ENCODE data around the gene GARS1.
"Not testable (repeated sequence)": the region's sequence is repeated elsewhere in the genome, so short reads cannot be mapped to it uniquely, and the experiment has no call there.

GARS1 gene

GRCh38 chr7:30630986-30631385, 36.3 kb downstream of the GARS1 start:
- no peak for DNase-seq

- DNase-seq: no peak
Measured at GRCh38 chr7:30633223-30633622, 38.5 kb downstream of the GARS1 start.

- no peak for DNase-seq
Measured at GRCh38 chr7:30634193-30634626, 39.5 kb downstream of the GARS1 start.

GRCh38 chr7:30634634-30635201, 40.0 kb downstream of the GARS1 start:
- DNase-seq: no peak

- no peak for DNase-seq
Measured at GRCh38 chr7:30635798-30636197, 41.1 kb downstream of the GARS1 start.

GRCh38 chr7:30642322-30642721, 47.6 kb downstream of the GARS1 start:
- not testable (repeated sequence) for DNase-seq

- DNase-seq: no peak
Measured at GRCh38 chr7:30642789-30643188, 48.1 kb downstream of the GARS1 start.

- DNase-seq: no peak
Measured at GRCh38 chr7:30644286-30644955, 49.7 kb downstream of the GARS1 start.

GRCh38 chr7:30645661-30646060, 51.0 kb downstream of the GARS1 start:
- DNase-seq: no peak

- DNase-seq: no peak
Measured at GRCh38 chr7:30646154-30646553, 51.5 kb downstream of the GARS1 start.

GRCh38 chr7:30647589-30648364, 53.1 kb downstream of the GARS1 start:
- DNase-seq: no peak

- DNase-seq: no peak
Measured at GRCh38 chr7:30648744-30649540, 54.3 kb downstream of the GARS1 start.

- DNase-seq: no peak
Measured at GRCh38 chr7:30649717-30650420, 55.2 kb downstream of the GARS1 start.

GRCh38 chr7:30650421-30650808, 55.7 kb downstream of the GARS1 start:
- DNase-seq: peak; percentile 54 to 72

GRCh38 chr7:30652132-30652531, 57.5 kb downstream of the GARS1 start:
- DNase-seq: no peak

- no peak for DNase-seq
Measured at GRCh38 chr7:30652698-30653641, 58.3 kb downstream of the GARS1 start.

- no peak for DNase-seq
Measured at GRCh38 chr7:30654296-30655090, 59.8 kb downstream of the GARS1 start.

GRCh38 chr7:30655096-30655970, 60.7 kb downstream of the GARS1 start:
- DNase-seq: no peak
